ENCODE results near the gene OLIG1.

DNA sequence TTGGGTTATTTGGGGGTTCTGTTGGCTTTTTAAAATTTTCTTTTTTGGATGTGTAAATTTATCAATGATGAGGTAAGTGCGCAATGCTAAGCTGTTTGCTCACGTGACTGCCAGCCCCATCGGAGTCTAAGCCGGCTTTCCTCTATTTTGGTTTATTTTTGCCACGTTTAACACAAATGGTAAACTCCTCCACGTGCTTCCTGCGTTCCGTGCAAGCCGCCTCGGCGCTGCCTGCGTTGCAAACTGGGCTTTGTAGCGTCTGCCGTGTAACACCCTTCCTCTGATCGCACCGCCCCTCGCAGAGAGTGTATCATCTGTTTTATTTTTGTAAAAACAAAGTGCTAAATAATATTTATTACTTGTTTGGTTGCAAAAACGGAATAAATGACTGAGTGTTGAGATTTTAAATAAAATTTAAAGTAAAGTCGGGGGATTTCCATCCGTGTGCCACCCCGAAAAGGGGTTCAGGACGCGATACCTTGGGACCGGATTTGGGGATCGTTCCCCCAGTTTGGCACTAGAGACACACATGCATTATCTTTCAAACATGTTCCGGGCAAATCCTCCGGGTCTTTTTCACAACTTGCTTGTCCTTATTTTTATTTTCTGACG lies 41.1 kb upstream of the OLIG1 start:
- TF ChIP-seq GATA2 (IDR thresholded peaks at IDR 0.05; ENCODE audit: low read depth, low read length): no peak
- TF ChIP-seq GATA3 (IDR thresholded peaks at IDR 0.05; ENCODE audit: low read depth, low read length): no peak

Measured in SH-SY5Y (cell line).